SU-DHL-6 (cell line): ENCODE measurements around the gene GNAS.

ENCODE experiments used
- H2AFZ ChIP-seq: fragments of 200-600 bp; sonication (generic); 2 replicates; pipeline ENCODE4 v1.6.1; 2014; ENCODE audit warnings: low read depth, mild to moderate bottlenecking, moderate library complexity, mixed read lengths, antibody characterized with exemption, low read length; ENCODE audit not compliant: severe bottlenecking
- H3F3A ChIP-seq: fragments of 200-600 bp; shearing (Covaris generic); 2 replicates; pipeline ENCODE4 v1.6.0; 2016; ENCODE audit warnings: antibody characterized with exemption, mild to moderate bottlenecking; ENCODE audit not compliant: insufficient read depth
- H3K27ac ChIP-seq: fragments of 200-600 bp; sonication (generic); 2 replicates; pipeline ENCODE4 v1.5.1; 2016; ENCODE audit warnings: low read depth, mild to moderate bottlenecking, low read length, moderate library complexity, mixed read lengths
- H3K27me3 ChIP-seq: fragments of 200-600 bp; sonication (generic), shearing (Covaris generic); 2 replicates; pipeline ENCODE4 v1.6.0; 2014; ENCODE audit warnings: mild to moderate bottlenecking, low read length
- H3K36me3 ChIP-seq: fragments of 200-600 bp; sonication (generic); 2 replicates; pipeline ENCODE4 v1.6.1; 2014; ENCODE audit warnings: mild to moderate bottlenecking, low read length, mixed read lengths
- H3K4me2 ChIP-seq: fragments of 300-600, 200-600 bp; shearing (Covaris generic), sonication (generic); 2 replicates; pipeline ENCODE4 v1.6.0; 2014; ENCODE audit warnings: low read length, low read depth, mild to moderate bottlenecking; ENCODE audit not compliant: poor library complexity, severe bottlenecking
- H3K4me3 ChIP-seq: fragments of 200-600 bp; sonication (generic); 2 replicates; pipeline ENCODE4 v1.5.1; 2014; ENCODE audit warnings: antibody characterized with exemption, low read length, mild to moderate bottlenecking, mixed read lengths; ENCODE audit not compliant: insufficient read depth, poor library complexity, severe bottlenecking
- H3K79me2 ChIP-seq: fragments of 200-600 bp; sonication (generic); 2 replicates; pipeline ENCODE4 v1.6.1; 2014; ENCODE audit warnings: mild to moderate bottlenecking, low read length, moderate library complexity; ENCODE audit not compliant: insufficient read depth
- H3K9ac ChIP-seq: fragments of 200-600 bp; sonication (generic); 2 replicates; pipeline ENCODE4 v1.7.0; 2014; ENCODE audit warnings: mild to moderate bottlenecking, low read length
- H3K9me2 ChIP-seq: fragments of 200-600 bp; sonication (generic); replicated peaks from 2 replicates; pipeline ENCODE4 v1.6.1; 2014; ENCODE audit warnings: low read length; ENCODE audit not compliant: insufficient read depth
- H3K9me3 ChIP-seq: fragments of 200-600 bp; sonication (generic); 2 replicates; pipeline ENCODE4 v1.6.1; 2014; ENCODE audit warnings: low read length, mixed read lengths; ENCODE audit not compliant: insufficient read depth
- H4K20me1 ChIP-seq: fragments of 200-600 bp; sonication (generic); 2 replicates; pipeline ENCODE4 v1.6.1; 2014; ENCODE audit warnings: low read depth, mild to moderate bottlenecking, antibody characterized with exemption, low read length, moderate library complexity, mixed read lengths
- EZH2phosphoT487 ChIP-seq: fragments of 200-600 bp; sonication (generic), shearing (Covaris generic); conservative IDR thresholded peaks from 2 replicates; pipeline ENCODE4 v1.6.1; 2018; ENCODE audit warnings: mild to moderate bottlenecking, antibody characterized with exemption, low read length, moderate library complexity, mixed read lengths
- TF ChIP-seq, protein P1 (sequence below): fragments of 200-600 bp; sonication (generic); IDR thresholded peaks from one replicate; pipeline ENCODE4 v1.5.1; 2017; ENCODE audit warnings: antibody characterized with exemption, mild to moderate bottlenecking, low read length, moderate library complexity; ENCODE audit not compliant: insufficient read depth, poor library complexity, severe bottlenecking

The GNAS gene

GRCh38 chr20:58839474-58839874 lies 13.0 kb upstream of the GNAS start:
- Histone ChIP-seq H3K9me2 (no peaks in the 10 kb centered on the region), H3K4me3 (no peak overlapping the region), H3K27me3 (no peaks in the 10 kb centered on the region), H3K79me2 (no peaks in the 10 kb centered on the region), H4K20me1 (no peaks in the 10 kb centered on the region; the same call in 1 of the 2 replicates), H2AFZ (no peak overlapping the region), H3K9me3 (no peaks in the 10 kb centered on the region), H3K27ac (no peak overlapping the region), H3K9ac (no peak overlapping the region), H3K4me2 (no peak overlapping the region), H3F3A (no peaks in the 10 kb centered on the region), H3K36me3 (no peaks in the 10 kb centered on the region)
- TF ChIP-seq EZH2phosphoT487, result no peak
- TF ChIP-seq, protein P1, sequence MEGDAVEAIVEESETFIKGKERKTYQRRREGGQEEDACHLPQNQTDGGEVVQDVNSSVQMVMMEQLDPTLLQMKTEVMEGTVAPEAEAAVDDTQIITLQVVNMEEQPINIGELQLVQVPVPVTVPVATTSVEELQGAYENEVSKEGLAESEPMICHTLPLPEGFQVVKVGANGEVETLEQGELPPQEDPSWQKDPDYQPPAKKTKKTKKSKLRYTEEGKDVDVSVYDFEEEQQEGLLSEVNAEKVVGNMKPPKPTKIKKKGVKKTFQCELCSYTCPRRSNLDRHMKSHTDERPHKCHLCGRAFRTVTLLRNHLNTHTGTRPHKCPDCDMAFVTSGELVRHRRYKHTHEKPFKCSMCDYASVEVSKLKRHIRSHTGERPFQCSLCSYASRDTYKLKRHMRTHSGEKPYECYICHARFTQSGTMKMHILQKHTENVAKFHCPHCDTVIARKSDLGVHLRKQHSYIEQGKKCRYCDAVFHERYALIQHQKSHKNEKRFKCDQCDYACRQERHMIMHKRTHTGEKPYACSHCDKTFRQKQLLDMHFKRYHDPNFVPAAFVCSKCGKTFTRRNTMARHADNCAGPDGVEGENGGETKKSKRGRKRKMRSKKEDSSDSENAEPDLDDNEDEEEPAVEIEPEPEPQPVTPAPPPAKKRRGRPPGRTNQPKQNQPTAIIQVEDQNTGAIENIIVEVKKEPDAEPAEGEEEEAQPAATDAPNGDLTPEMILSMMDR, result no peak

GRCh38 chr20:58839991-58840747 lies 12.3 kb upstream of the GNAS start:
- TF ChIP-seq, protein P1, result no peak
- no peak for TF ChIP-seq EZH2phosphoT487
- H3K27ac ChIP-seq, result no peak overlapping the region
- H3K9me3 ChIP-seq, result no peaks in the 10 kb centered on the region
- H2AFZ ChIP-seq, result no peak overlapping the region
- no peaks in the 10 kb centered on the region for H3F3A ChIP-seq
- no peaks in the 10 kb centered on the region; the same call in 1 of the 2 replicates for H4K20me1 ChIP-seq
- H3K27me3 ChIP-seq, result no peaks in the 10 kb centered on the region
- no peaks in the 10 kb centered on the region for H3K79me2 ChIP-seq
- H3K4me3 ChIP-seq, result no peak overlapping the region
- H3K9me2 ChIP-seq, result no peaks in the 10 kb centered on the region
- H3K9ac ChIP-seq, result no peak overlapping the region
- H3K36me3 ChIP-seq, result no peaks in the 10 kb centered on the region
- H3K4me2 ChIP-seq, result no peak overlapping the region

DNA sequence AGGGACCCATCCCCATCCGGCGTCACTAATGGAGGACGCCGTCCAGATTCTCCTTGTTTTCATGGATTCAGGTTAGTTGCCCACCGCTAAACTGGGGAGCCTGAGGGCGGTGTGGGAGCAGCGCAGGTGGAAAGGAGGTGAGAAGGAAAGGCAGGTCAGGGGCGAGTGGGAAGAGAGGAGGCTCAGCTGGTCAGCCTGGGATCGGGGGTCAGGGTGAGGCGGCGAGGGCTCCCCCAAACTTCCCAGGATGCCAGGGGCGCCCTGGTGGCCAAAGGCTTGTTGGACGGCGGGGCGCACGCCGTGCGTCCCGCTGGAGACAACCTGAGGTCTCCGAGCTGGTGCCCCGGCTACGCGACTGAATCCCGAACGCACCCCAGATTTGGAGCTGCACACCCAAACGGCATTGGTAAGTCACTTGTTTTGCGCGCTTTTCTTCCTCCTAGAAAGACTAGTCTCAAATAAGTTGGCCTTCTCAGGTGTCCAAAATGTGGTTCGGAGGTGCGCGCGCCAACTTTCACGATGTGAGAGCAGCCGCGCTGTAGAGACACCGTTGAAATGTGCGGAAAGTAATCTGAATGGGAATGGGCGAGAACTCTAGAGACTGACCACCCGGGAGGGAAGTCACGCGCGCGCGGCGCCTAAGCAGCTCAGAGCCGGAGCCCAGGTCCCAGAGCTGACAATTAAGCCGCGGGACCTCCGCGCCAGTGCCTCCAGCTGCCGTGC lies 11.5 kb upstream of the GNAS start:
- Histone ChIP-seq H3K36me3 (no peaks in the 10 kb centered on the region), H3K79me2 (peaks cover 7% of the 10 kb centered on the region), H3K27ac (no peak overlapping the region), H4K20me1 (no peaks in the 10 kb centered on the region; the same call in 1 of the 2 replicates), H3K27me3 (no peaks in the 10 kb centered on the region), H3K4me3 (no peak overlapping the region), H3K9me3 (no peaks in the 10 kb centered on the region), H3K9ac (no peak overlapping the region), H3F3A (no peaks in the 10 kb centered on the region), H2AFZ (no peak overlapping the region), H3K4me2 (no peak overlapping the region), H3K9me2 (no peaks in the 10 kb centered on the region)
- TF ChIP-seq, protein P1, result no peak
- no peak for TF ChIP-seq EZH2phosphoT487
